CD1c-positive myeloid dendritic cell (primary cell): ENCODE data around the gene GPR139.

ENCODE experiments used
- DNase-seq: peaks from one replicate; pipeline ENCODE4 v3.0.0-alpha.2; 2016; ENCODE audit errors: extremely low spot score

The GPR139 gene

GRCh38 chr16:20073203-20074098, at the start of gene GPR139:
TSS of gene GPR139 (minus strand) at chr16:20073890. CDS start at chr16:20073616, 274 bp downstream.
- DNase-seq: no peak

GRCh38 chr16:20122011-20122410, 48.3 kb upstream of the GPR139 start:
- DNase-seq: no peak

DNA sequence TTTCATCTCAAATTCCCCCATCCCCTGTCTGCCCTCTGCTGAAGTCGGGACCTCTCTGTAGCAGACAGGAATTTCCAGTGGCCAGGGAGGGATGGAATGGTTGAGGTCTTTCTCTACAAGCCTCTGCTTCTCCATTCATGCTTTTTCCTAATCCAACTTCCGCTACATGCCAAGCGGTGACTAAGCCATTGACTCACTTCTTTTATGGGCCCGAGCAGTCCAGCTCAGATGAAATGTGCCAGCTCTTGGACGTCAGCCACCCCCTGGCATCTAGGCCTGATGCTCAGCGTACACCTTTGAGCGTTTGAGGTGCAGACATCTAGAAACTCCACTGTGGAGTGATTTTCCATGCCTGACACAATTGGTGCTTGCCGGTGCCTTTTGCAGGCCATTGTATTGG, 40.7 kb upstream of the GPR139 start:
- DNase-seq: no peak

DNA sequence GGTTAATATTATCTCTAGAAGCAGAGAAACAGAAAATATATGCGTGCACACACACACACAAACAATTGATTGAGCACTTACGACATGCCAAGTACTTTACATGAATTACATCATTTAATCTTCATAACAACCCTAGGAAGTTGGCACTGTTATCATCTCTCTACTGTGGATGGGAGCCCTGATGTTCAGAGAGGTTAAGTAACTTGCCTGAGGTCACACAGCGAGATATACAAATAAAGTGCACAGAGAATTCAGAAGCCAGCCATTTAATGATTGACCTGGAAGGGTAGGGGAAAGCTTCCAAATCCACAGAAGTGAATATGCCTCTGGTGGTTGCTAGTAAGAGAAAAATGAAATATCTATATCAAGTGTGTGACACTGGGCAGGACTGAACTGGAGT, 37.5 kb upstream of the GPR139 start:
- no peak for DNase-seq

DNA sequence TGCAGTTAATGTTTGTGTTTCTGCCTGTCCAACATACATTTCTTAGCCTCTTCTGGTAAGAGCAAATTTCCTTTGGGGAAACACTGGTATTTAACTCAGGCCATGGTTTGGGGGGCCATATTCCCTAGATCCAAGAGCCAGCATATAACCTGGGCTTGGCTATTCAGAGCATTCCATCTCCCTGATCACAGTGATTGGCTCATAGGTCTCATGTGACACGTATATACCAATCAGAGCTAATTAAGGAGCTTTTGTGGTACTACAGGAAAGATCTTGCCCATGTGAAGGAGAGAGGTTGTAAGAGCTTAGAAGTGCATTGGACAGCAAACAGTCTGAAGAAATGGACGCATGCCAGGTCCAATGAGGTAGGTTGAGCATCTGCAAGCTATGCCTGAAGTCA, 33.4 kb upstream of the GPR139 start:
- no peak for DNase-seq

DNA sequence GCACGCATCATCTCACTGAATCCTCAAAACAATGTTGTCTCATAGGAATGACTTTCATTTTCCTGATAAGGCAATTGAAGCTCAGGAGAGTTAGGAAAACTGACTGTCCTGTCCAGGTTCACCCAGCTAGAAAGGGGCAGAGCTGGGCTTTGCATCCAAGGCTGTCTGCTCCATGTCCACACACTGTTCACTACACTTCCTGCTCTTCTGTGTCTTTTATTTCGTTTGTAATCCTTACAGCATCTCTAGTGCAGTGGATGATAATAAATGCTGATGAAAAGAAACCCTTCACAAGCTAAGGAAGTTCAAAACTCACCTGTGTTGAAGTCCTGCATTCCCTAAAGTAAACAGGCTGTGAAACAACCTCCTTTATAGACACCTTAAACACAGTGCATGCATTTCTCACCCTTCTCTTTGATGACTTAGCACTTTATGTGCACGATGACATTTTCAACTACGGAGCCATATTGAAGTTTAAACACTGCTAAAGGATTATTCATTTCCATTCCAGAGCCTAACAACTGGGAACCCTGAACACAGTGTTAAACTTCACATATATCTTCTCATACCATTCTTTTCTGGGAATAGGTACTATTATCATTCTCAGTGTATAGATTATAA, 31.0 kb upstream of the GPR139 start:
- no peak for DNase-seq

- DNase-seq: no peak
Measured at GRCh38 chr16:20102521-20102920, 28.8 kb upstream of the GPR139 start.

DNA sequence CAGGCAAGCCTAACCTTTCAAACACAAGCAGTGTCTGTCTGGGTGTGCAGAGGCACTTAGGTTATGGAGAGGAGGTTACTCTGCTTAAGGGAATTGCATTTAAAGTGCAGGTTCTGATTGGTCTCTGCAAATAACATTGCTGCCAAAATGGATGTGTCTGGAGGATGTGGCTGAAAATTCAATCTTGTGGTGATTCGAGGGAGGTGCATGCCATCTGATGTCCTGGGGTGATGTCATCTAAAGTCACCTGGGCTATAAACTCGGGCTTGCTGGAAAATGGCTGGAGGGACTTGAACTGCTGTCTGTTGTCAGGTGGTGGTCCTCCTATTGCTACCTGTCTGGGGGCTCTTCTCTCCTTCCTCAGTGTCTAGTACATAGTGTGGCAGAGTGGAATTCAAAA, 28.3 kb upstream of the GPR139 start:
- no peak for DNase-seq

DNA sequence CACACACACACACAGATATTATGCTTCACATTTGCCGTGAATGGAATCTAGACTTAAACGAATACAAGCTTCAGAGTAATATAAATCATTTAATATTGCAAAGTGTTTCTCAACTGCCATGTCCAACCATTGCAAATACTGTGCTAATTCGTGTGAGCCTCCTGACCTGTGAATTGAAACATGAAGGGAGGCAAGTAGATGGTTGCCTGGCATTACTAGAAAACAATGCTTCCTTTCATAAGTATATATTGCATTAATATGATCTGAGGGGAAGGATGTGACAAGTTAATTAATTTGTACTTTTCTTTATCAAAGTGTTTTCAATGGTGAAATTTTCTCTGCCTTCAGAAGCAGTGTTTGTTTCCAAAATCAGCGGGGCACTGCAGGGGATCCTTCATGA, 25.7 kb upstream of the GPR139 start:
- no peak for DNase-seq

DNA sequence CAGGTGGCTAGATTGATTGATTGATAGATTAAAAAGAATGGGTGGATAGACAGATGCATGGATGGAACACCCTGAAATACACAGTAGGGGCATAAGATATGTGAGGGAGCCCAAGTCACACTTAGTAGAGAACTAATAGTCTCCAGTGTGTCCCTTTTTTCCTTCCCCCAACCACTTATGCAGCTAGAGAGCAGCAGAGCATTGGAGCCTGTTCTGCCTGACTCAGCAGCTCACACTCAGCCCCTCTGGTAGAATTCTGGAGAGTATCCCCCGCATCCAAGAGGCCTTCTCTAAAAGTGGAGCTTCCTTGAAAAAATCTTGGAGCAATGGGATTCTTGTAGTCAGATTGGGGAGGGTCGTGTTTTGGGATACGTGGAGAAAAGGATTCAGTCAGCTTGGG, 20.5 kb upstream of the GPR139 start:
- no peak for DNase-seq

DNA sequence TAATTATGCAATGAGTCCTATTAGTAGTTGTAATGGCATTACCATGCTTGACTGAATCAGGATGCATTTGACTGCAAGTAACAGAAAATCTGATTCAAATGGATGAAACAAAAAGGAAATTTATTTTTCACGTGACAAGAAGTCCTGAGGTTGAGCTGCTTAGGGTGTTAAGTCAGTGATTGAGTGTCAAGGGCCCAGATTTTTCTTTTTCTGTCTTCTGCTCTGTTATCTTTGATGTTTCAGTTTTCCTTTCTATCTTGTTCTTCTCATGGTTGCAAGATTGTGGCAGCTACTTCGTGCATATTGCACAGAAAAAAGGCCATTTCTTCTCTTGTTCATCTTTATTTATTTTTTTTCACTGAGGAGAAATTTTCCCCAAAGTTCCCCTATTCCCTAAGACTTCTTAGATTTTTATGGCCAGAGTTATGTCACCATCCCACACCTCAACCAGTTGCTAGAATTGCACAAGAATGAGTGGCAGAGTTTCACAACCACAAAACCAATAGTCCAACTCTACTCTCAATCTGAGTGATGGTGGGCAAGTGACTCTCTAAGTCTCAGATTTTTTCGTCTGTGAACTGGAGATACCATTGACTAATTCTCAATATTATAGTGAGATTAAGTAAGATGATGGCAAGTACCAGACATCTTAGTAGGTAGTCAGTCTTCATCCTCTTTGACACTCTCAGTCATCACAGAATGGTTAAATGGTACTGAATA, 15.7 kb upstream of the GPR139 start:
- DNase-seq: no peak

- DNase-seq: no peak
Measured at GRCh38 chr16:20084624-20085226, 11.0 kb upstream of the GPR139 start.

DNA sequence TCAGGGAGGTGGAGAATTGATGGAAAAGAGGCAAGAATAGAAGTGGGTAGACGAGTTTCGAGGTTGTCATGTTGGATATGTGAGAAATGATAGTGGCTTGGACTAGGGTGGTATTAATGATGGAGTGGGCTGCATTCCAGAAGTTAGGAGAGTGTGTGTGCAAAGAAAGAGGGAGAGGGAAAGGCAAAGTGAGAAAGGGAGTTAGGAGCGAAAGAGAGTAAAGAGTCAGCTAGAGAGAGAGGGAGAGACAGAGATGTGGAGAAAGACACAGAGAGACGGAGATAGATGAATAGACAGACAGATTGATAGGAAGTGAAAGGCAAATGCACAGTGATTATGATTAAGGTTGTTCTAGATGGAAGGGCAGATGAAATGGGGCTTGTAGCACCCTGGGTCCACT, 5.4 kb upstream of the GPR139 start:
- no peak for DNase-seq

DNA sequence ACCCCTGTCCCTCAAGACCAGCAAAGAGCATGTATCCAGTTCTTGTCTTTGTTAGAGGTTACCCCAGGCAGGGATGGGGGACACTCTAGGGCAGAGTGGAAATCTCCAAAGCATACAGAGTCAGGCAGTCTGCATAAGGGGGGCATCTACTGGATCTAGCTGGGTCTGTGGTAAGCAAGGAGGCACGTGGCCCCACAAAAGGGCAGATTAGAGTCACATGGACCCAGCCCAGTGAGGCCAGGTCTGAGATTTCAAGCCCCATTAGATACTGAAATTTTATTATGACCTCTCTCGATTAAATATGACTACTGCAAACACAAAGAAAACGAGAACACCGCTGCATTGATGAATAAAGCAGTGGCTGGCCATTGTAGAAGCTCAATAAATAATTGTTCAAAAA, 1.6 kb upstream of the GPR139 start:
- DNase-seq: no peak

DNA sequence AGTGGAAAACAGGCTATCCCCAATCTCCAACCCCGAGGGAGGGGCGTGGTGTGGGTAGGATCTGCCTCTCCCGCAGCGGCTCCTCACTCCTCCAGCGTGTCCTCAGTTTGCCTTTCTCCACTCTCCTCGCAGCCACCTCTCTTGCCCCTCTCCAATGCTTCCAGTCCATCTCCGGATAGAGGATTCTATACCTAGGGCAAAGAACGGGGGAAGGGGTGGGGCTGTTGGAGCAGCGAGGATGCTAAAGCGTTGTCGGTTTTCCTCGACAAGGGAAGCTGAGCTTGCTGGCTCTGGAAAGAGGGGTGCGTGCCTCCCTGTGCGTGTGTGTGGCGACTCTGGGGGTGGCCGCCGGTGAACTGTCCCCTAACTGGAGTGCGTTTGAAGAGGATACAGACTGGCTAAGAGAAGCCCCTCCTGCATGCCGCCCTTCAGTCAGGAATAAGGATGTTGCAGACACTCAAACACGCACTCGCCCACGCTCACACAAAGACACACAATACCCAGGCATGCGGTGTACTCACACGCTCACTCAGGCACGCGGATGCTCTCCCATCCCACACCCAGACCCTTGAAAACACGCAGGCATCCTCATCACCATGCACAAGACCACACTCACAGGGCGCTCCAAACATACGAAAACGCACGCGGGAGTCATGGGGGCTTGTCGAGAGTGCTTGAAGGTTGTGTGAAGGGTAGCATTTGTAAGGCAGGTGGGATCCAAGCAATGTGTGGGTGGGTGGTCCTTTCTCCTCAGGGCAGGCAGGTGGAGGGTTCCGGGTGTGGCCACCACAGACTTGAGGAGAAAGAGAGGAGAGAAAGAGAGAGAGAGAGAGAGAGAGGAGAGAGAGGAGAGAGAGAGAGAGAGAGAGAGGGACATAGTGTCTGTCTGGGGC, 655 bp upstream of the GPR139 start:
- DNase-seq: no peak

DNA sequence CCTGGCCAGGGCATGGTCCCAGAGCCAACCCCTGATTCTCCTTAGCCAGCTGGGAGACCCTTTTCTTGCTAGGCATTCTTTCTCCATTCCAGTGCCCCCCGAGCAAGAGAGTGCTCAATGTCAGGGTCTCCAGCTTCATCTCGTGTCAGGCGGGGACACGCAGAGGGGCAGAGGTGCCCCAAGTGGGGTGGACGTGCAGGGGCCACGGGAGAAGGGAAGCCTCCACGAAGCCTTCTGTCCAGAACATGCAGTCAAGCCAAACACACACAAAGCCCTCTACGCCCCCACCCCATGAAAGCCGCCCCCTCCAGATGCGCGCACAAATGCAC, 852 bp downstream of the GPR139 start:
- DNase-seq: no peak

- no peak for DNase-seq
Measured at GRCh38 chr16:20072146-20072873, 1.4 kb downstream of the GPR139 start.

DNA sequence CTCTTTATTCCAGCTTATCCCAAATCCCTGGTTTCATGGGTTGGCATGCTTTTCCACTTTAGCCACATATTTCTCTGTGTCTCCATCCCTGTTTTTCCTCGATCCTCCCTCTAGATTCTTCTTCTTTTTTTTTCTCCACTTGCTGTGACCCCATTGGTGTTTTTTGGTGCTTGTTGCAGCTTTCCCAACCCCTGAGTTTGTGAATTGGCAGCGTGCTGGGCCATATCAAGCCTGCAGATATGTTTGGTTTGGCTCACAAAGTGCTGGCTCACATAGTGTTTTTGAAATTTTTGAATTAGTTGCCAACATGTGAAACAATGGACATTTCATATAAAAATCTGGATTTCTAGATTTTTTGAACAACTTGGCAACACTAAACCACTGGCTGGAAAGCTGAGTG, 8.8 kb downstream of the GPR139 start:
- DNase-seq: no peak

- no peak for DNase-seq
Measured at GRCh38 chr16:20064520-20064919, 9.2 kb downstream of the GPR139 start.

- DNase-seq: no peak
Measured at GRCh38 chr16:20061132-20061531, 12.6 kb downstream of the GPR139 start.

DNA sequence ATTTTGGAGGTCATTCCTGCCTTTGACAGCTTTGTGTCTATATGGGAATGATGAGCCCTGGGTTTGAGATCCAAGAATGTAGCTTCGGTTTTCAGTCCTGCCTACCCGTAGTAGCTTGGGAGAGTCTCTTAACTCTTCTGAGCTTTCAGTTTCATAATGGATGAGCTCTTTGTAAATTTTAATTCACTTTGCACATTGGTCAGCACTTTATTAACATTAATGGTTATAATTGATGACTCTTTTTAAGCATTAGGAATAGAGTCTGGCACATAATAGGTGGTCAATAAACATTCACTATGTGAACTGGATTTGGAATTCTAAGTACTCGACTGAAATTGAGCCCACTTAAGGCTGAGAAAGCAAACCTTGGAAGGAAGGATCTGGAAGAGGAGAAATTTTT, 17.3 kb downstream of the GPR139 start:
- no peak for DNase-seq
